Keratinocyte (primary cell): ENCODE measurements around the gene ZNF710.

Experiments used
- CTCF ChIP-seq, 3 experiments: IDR thresholded peaks in 1 of 3; conservative IDR thresholded peaks in 1 of 3; optimal IDR thresholded peaks in 1 of 3; 2 replicates in 2 of 3; 3 replicates in 1 of 3; pipeline versions ENCODE3 to v1.5.1; 2011; ENCODE audit warnings: low read length in 3 of 3, mild to moderate bottlenecking in 3 of 3, moderate library complexity in 2 of 3, control low read depth in 1 of 3, inconsistent platforms in 1 of 3; ENCODE audit not compliant: insufficient read depth in 2 of 3; ENCODE audit errors: extremely low read depth in 1 of 3
- EZH2 ChIP-seq: IDR thresholded peaks from one replicate; pipeline ENCODE4 v1.6.1; 2012; ENCODE audit warnings: inconsistent platforms, mild to moderate bottlenecking, low read length, moderate library complexity

GRCh38 chr15:90080818-90081393 is 79.8 kb downstream of the ZNF710 start:
- no peak for TF ChIP-seq CTCF (optimal IDR thresholded peaks at IDR 0.05 in 1 of 3, IDR thresholded peaks at IDR 0.05 in 1 of 3, conservative IDR thresholded peaks at IDR 0.05 in 1 of 3; ENCODE audit: extremely low read depth in 1 of 3, insufficient read depth in 2 of 3, low read length in 3 of 3)
- no peak for TF ChIP-seq EZH2
